Liver (tissue), 9 donors: ENCODE data around the gene CPNE8. TPM values are rescaled to one million over a fixed set of nuclear protein-coding genes. Genes with fewer than 3 reads are reported as not detected.

ENCODE experiments used
- DNase-seq: peaks from one replicate; pipeline ENCODE4 v3.0.0-alpha.2; 2017; ENCODE audit warnings: low spot score
- H3K27ac ChIP-seq, 2 donors: one replicate each; pipeline ENCODE4 v1.7.0; 2013; ENCODE audit warnings: inconsistent platforms in 2 of 2, low read length in 2 of 2, control low read depth in 1 of 2, low read depth in 1 of 2, mild to moderate bottlenecking in 1 of 2
- H3K27me3 ChIP-seq, 4 donors: one replicate each; pipeline versions ENCODE4 v1.6.1 to v1.7.0; 2013; ENCODE audit warnings: low read length in 3 of 4, inconsistent platforms in 1 of 4, mild to moderate bottlenecking in 1 of 4, moderate library complexity in 1 of 4; ENCODE audit not compliant: control insufficient read depth in 4 of 4, insufficient read depth in 4 of 4
- H3K36me3 ChIP-seq, 4 donors: one replicate each; pipeline versions ENCODE4 v1.6.1 to v1.7.0; 2013; ENCODE audit warnings: low read length in 3 of 4, mild to moderate bottlenecking in 3 of 4, low read depth in 1 of 4, moderate library complexity in 1 of 4; ENCODE audit not compliant: control insufficient read depth in 4 of 4, insufficient read depth in 3 of 4
- H3K4me1 ChIP-seq, 4 donors: one replicate each; pipeline versions ENCODE4 v1.6.1 to v1.7.0; 2013; ENCODE audit warnings: low read length in 3 of 4, mild to moderate bottlenecking in 3 of 4, moderate library complexity in 1 of 4; ENCODE audit not compliant: control insufficient read depth in 4 of 4, insufficient read depth in 4 of 4
- H3K4me3 ChIP-seq, 3 donors: one replicate each; pipeline versions ENCODE4 v1.6.1 to v1.7.0; 2013; ENCODE audit warnings: low read length in 3 of 3, control low read depth in 1 of 3, low read depth in 1 of 3, mild to moderate bottlenecking in 1 of 3
- H3K9ac ChIP-seq, 2 donors: one replicate each; pipeline ENCODE4 v1.7.0; 2013; ENCODE audit warnings: low read length in 2 of 2, mild to moderate bottlenecking in 2 of 2, moderate library complexity in 2 of 2, control low read depth in 1 of 2, low read depth in 1 of 2
- H3K9me3 ChIP-seq, 4 donors: one replicate each; pipeline versions ENCODE4 v1.6.1 to v1.7.0; 2013; ENCODE audit warnings: low read length in 3 of 4; ENCODE audit not compliant: control insufficient read depth in 4 of 4
- CTCF ChIP-seq: fragments of 150-350 bp; IDR thresholded peaks from 2 replicates; pipeline ENCODE4 v1.5.1; 2017; ENCODE audit warnings: improper control_type of control experiment, low read depth, low read length; ENCODE audit not compliant: missing input control
- EGR1 ChIP-seq, 2 donors: IDR thresholded peaks; 2 replicates each; pipeline ENCODE4 v1.6.1; 2016 to 2018; ENCODE audit warnings: antibody characterized with exemption in 2 of 2, low read depth in 2 of 2
- GABPA ChIP-seq, 2 donors: IDR thresholded peaks in 1 of 2; conservative IDR thresholded peaks in 1 of 2; 2 replicates each; pipeline ENCODE4 v1.6.1; 2016; ENCODE audit warnings: antibody characterized with exemption in 2 of 2, mild to moderate bottlenecking in 1 of 2, moderate library complexity in 1 of 2
- HNF4A ChIP-seq, 2 donors: conservative IDR thresholded peaks; 2 replicates each; pipeline ENCODE4 v1.6.1; 2016; ENCODE audit warnings: antibody characterized with exemption in 2 of 2, mild to moderate bottlenecking in 2 of 2
- HNF4G ChIP-seq: IDR thresholded peaks from 2 replicates; pipeline ENCODE4 v1.6.1; 2016; ENCODE audit warnings: antibody characterized with exemption
- JUND ChIP-seq, 2 donors: IDR thresholded peaks; 2 replicates each; pipeline ENCODE4 v1.6.1; 2016; ENCODE audit warnings: antibody characterized with exemption in 2 of 2
- NR2F2 ChIP-seq: IDR thresholded peaks from 2 replicates; pipeline ENCODE4 v1.6.1; 2016; ENCODE audit warnings: antibody characterized with exemption
- RAD21 ChIP-seq, 2 donors: IDR thresholded peaks; 2 replicates each; pipeline ENCODE4 v1.6.1; 2016; ENCODE audit warnings: antibody characterized with exemption in 2 of 2, mild to moderate bottlenecking in 2 of 2
- RXRA ChIP-seq, 2 donors: IDR thresholded peaks; 2 replicates each; pipeline ENCODE4 v1.6.1; 2017 to 2018; ENCODE audit warnings: antibody characterized with exemption in 2 of 2, mild to moderate bottlenecking in 1 of 2
- SP1 ChIP-seq: IDR thresholded peaks from 2 replicates; pipeline ENCODE4 v1.6.1; 2018; ENCODE audit warnings: antibody characterized with exemption, mild to moderate bottlenecking
- TAF1 ChIP-seq: conservative IDR thresholded peaks from 2 replicates; pipeline ENCODE4 v1.6.1; 2016; ENCODE audit warnings: antibody characterized with exemption, mild to moderate bottlenecking
- WGBS: extraction: QIAGEN DNeasy Blood & Tissue Kit; methylation state at CpG from one replicate; pipeline ENCODE4 v1.1.7; 2013; 5-methylcytosine and 5-hydroxymethylcytosine counted together
- polyA plus RNA-seq, 2 donors: library from polyadenylated mRNA; stranded (reverse) in 1 of 2; unstranded in 1 of 2; fragments of 200-250 nt in 1 of 2; fragments of >200 nt in 1 of 2; fragmentation: Nextera tagmentation in 1 of 2; extraction: Ambion mirVana in 1 of 2; gene quantifications; one replicate each; pipeline versions ENCODE4 v1.2.1 to v1.2.3, GENCODE V29; 2013 to 2015
- total RNA-seq, 2 donors: library from RNA; depleted of rRNA; stranded (reverse); fragments of >200 nt; gene quantifications; one replicate each; pipeline ENCODE4 v1.2.3, GENCODE V29; 2014
- TF ChIP-seq, protein P1 (sequence below): IDR thresholded peaks from 2 replicates; pipeline ENCODE4 v1.6.1; 2016; ENCODE audit warnings: antibody characterized with exemption
- TF ChIP-seq, protein P2 (sequence below): IDR thresholded peaks from 2 replicates; pipeline ENCODE4 v1.6.1; 2016; ENCODE audit warnings: antibody characterized with exemption, mild to moderate bottlenecking
- TF ChIP-seq, protein P3 (sequence below): IDR thresholded peaks from 2 replicates; pipeline ENCODE4 v1.6.1; 2016; ENCODE audit warnings: antibody characterized with exemption
- TF ChIP-seq, protein P4 (sequence below): IDR thresholded peaks from 2 replicates; pipeline ENCODE4 v1.6.1; 2016; ENCODE audit warnings: antibody characterized with exemption
- donor health status: healthy.
- donor health status: healthy.
- donor health status: healthy.
- donor health status: healthy.
- donor health status: healthy.

Gene CPNE8
- total and polyA plus RNA-seq, 4 donors, result 4.2 to 27.4 (median 10.9) TPM

GRCh38 chr12:38711054-38711453, 194.3 kb downstream of the CPNE8 start:
- TF ChIP-seq, protein P1, sequence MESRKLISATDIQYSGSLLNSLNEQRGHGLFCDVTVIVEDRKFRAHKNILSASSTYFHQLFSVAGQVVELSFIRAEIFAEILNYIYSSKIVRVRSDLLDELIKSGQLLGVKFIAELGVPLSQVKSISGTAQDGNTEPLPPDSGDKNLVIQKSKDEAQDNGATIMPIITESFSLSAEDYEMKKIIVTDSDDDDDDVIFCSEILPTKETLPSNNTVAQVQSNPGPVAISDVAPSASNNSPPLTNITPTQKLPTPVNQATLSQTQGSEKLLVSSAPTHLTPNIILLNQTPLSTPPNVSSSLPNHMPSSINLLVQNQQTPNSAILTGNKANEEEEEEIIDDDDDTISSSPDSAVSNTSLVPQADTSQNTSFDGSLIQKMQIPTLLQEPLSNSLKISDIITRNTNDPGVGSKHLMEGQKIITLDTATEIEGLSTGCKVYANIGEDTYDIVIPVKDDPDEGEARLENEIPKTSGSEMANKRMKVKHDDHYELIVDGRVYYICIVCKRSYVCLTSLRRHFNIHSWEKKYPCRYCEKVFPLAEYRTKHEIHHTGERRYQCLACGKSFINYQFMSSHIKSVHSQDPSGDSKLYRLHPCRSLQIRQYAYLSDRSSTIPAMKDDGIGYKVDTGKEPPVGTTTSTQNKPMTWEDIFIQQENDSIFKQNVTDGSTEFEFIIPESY, result no peak
- TF ChIP-seq, protein P2, sequence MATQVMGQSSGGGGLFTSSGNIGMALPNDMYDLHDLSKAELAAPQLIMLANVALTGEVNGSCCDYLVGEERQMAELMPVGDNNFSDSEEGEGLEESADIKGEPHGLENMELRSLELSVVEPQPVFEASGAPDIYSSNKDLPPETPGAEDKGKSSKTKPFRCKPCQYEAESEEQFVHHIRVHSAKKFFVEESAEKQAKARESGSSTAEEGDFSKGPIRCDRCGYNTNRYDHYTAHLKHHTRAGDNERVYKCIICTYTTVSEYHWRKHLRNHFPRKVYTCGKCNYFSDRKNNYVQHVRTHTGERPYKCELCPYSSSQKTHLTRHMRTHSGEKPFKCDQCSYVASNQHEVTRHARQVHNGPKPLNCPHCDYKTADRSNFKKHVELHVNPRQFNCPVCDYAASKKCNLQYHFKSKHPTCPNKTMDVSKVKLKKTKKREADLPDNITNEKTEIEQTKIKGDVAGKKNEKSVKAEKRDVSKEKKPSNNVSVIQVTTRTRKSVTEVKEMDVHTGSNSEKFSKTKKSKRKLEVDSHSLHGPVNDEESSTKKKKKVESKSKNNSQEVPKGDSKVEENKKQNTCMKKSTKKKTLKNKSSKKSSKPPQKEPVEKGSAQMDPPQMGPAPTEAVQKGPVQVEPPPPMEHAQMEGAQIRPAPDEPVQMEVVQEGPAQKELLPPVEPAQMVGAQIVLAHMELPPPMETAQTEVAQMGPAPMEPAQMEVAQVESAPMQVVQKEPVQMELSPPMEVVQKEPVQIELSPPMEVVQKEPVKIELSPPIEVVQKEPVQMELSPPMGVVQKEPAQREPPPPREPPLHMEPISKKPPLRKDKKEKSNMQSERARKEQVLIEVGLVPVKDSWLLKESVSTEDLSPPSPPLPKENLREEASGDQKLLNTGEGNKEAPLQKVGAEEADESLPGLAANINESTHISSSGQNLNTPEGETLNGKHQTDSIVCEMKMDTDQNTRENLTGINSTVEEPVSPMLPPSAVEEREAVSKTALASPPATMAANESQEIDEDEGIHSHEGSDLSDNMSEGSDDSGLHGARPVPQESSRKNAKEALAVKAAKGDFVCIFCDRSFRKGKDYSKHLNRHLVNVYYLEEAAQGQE, result no peak
- TF ChIP-seq, protein P3, sequence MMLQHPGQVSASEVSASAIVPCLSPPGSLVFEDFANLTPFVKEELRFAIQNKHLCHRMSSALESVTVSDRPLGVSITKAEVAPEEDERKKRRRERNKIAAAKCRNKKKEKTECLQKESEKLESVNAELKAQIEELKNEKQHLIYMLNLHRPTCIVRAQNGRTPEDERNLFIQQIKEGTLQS, result no peak
- TF ChIP-seq RAD21 (IDR thresholded peaks at IDR 0.05), result no peak
- TF ChIP-seq TAF1, result no peak
- TF ChIP-seq HNF4A (conservative IDR thresholded peaks at IDR 0.05), result no peak
- no peak for TF ChIP-seq NR2F2
- no peak for TF ChIP-seq CTCF
- TF ChIP-seq, protein P4, sequence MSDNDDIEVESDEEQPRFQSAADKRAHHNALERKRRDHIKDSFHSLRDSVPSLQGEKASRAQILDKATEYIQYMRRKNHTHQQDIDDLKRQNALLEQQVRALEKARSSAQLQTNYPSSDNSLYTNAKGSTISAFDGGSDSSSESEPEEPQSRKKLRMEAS, result no peak
- TF ChIP-seq EGR1 (IDR thresholded peaks at IDR 0.05; ENCODE audit: low read depth in 2 of 2), result no peak
- no peak for TF ChIP-seq HNF4G
- no peak for TF ChIP-seq SP1
- no peak for TF ChIP-seq GABPA (IDR thresholded peaks at IDR 0.05 in 1 of 2, conservative IDR thresholded peaks at IDR 0.05 in 1 of 2)
- no peak for TF ChIP-seq RXRA (IDR thresholded peaks at IDR 0.05)
- no peak for TF ChIP-seq JUND (IDR thresholded peaks at IDR 0.05)
- H3K27ac ChIP-seq, result no peak overlapping the region
- WGBS, result 68% methylated on average over 2 of the region's 2 CpGs
- DNase-seq, result no peak
- H3K4me1 ChIP-seq, result no peaks in the 10 kb centered on the region
- H3K9me3 ChIP-seq, result no peaks in the 10 kb centered on the region
- H3K27me3 ChIP-seq, result no peaks in the 10 kb centered on the region
- H3K9ac ChIP-seq, result no peak overlapping the region
- H3K4me3 ChIP-seq, result no peak overlapping the region
- peaks cover 0 to 2% (median 0%) of the 10 kb centered on the region in 4 donors for H3K36me3 ChIP-seq

- Histone ChIP-seq H3K4me3 (no peak overlapping the region), H3K4me1 (no peaks in the 10 kb centered on the region), H3K27ac (no peak overlapping the region), H3K9ac (no peak overlapping the region), H3K36me3 (peaks cover 0 to 2% (median 0%) of the 10 kb centered on the region in 4 donors), H3K9me3 (no peaks in the 10 kb centered on the region), H3K27me3 (no peaks in the 10 kb centered on the region)
- no peak for DNase-seq
- TF ChIP-seq, protein P3, result no peak
These were observed 196.9 kb downstream of the CPNE8 start for GRCh38 chr12:38708466-38708865.
